Astrocyte of the spinal cord (primary cell): ENCODE results near the gene SMG6.
"Not testable (repeated sequence)": the region's sequence is repeated elsewhere in the genome, so short reads cannot be mapped to it uniquely, and the experiment has no call there.

Experiments
- DNase-seq: peaks from one replicate; pipeline ENCODE4 v3.0.0; 2011; ENCODE audit warnings: low read depth, low spot score
- H3K4me3 ChIP-seq: 2 replicates; pipeline ENCODE4 v1.5.1; 2011; ENCODE audit warnings: low read depth, mild to moderate bottlenecking, low read length, moderate library complexity
- in situ Hi-C: cut with HindIII; loops from 2 replicates; pipeline ENCODE4 v1.10.0; 2017; ENCODE audit warnings: low sequenced_read_pairs
- TF ChIP-seq, protein P1 (sequence below): IDR thresholded peaks from 2 replicates; pipeline ENCODE4 v1.5.1; 2012; ENCODE audit warnings: low read depth, mild to moderate bottlenecking, low read length, inconsistent platforms

SMG6 gene

GRCh38 chr17:2143332-2143731 is 160.3 kb downstream of the SMG6 start:
- no peak for DNase-seq
- H3K4me3 ChIP-seq = no peak overlapping the region
- TF ChIP-seq, protein P1, sequence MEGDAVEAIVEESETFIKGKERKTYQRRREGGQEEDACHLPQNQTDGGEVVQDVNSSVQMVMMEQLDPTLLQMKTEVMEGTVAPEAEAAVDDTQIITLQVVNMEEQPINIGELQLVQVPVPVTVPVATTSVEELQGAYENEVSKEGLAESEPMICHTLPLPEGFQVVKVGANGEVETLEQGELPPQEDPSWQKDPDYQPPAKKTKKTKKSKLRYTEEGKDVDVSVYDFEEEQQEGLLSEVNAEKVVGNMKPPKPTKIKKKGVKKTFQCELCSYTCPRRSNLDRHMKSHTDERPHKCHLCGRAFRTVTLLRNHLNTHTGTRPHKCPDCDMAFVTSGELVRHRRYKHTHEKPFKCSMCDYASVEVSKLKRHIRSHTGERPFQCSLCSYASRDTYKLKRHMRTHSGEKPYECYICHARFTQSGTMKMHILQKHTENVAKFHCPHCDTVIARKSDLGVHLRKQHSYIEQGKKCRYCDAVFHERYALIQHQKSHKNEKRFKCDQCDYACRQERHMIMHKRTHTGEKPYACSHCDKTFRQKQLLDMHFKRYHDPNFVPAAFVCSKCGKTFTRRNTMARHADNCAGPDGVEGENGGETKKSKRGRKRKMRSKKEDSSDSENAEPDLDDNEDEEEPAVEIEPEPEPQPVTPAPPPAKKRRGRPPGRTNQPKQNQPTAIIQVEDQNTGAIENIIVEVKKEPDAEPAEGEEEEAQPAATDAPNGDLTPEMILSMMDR = no peak
- in situ Hi-C loops = no loop called here

GRCh38 chr17:2142682-2143081 is 160.9 kb downstream of the SMG6 start:
- in situ Hi-C loops, DNase-seq, H3K4me3 ChIP-seq: not testable (repeated sequence)

DNA sequence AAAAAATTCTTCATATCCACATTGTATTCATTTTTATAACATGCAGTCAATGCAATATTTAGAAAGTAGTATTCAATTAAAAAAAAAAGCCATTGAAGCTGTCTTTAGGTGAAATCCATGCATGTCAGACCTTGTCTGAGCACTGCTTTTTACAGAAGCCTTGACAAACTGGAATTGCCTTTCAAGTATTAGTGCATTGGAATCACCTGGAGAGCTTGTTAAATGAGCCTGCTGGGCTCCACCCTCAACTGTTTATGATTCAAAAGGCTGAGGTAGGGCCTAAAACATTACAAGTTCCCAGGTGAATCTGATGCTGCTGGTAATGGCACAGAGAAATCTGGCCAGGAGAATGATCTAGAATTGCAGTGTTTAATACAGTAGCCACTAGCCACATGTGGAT is 162.9 kb downstream of the SMG6 start:
- no peak overlapping the region for H3K4me3 ChIP-seq
- in situ Hi-C loops = no loop called here
- no peak for DNase-seq
- TF ChIP-seq, protein P1 = no peak

GRCh38 chr17:2138761-2139160 is 164.8 kb downstream of the SMG6 start:
- in situ Hi-C loops = no loop called here
- TF ChIP-seq, protein P1 = no peak
- H3K4me3 ChIP-seq = no peak overlapping the region
- DNase-seq = no peak

DNA sequence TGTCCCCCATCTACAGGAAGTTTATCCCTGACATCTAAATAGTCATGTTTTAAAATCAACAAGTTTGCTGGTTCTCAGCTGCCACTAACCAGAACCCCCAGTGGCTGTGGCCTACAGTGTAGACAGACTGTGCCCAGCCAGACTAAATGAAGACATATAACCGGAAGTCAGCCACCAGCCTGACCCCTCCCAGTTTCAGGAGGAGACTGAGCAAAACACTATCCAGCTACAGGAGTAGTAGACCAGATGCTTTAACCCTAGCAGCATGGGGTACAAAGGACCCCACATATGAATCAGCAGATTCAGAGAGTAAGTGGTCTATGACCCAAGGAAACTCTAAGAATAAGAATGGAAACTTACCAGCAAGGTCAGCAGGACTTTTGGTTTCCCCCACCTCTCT is 165.3 kb downstream of the SMG6 start:
- no peak overlapping the region for H3K4me3 ChIP-seq
- no peak for DNase-seq
- in situ Hi-C loops = no loop called here
- TF ChIP-seq, protein P1 = no peak

DNA sequence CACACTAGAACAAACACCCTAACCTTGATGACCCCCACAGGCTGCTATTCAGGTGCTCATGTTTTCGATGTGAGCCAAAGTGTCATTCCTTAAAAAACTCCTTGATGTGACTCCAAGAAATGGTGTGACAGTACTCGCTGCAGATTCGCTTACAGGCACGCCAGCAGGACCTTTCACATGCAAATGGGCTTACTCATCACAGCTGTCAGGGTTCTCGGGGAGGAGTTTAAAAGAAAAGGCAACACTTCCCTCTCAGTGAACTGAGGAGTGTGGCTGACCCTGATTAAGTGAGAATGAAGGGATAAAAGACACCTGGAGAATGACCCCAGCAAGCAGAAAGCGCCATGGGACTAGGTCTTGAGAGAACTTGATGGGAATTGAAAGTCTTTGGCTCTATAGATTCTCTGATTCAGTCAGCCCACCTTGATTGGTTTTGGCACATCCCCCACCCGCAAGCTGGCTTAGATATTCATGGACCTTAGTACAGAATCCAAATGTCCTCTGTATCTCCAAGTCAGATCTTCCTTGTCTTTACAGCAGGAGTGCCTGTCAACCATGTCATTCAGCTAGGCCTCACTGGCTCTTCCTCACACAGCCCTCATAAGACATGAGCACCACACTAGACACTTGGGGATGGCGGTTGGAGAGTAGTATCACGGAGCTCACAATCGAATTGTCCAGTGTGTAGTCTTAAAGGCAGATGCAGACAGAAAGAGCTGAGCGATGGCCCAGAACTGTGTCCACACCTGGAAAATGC is 166.1 kb downstream of the SMG6 start:
- no peak overlapping the region for H3K4me3 ChIP-seq
- TF ChIP-seq, protein P1 = no peak

DNA sequence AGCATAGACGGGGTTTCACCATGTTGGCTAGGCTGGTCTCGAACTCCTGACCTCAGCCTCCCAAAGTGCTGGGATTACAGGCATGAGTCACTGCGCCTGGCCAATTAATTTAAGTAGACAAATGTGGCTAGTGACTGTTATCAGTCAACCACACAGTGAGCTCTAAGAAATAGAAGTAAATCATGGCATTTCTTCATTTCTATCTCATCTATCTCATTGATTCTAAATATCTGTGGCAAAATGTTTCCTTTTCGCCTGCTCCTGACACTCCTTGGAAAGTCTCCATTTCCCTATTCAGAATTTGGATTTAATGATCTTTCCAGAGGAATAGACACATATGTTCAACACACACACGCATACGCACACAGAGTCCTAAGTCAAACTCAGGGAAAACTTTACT is 167.3 kb downstream of the SMG6 start:
- TF ChIP-seq, protein P1 = no peak
- in situ Hi-C loops = no loop called here
- DNase-seq = no peak
- no peak overlapping the region for H3K4me3 ChIP-seq

More for the DNA sequence above, 166.1 kb downstream of the SMG6 start:
- in situ Hi-C loops = no loop called here
- peak; percentile 79 for DNase-seq
